ENCODE data around the gene SH3GLB2.

DNA sequence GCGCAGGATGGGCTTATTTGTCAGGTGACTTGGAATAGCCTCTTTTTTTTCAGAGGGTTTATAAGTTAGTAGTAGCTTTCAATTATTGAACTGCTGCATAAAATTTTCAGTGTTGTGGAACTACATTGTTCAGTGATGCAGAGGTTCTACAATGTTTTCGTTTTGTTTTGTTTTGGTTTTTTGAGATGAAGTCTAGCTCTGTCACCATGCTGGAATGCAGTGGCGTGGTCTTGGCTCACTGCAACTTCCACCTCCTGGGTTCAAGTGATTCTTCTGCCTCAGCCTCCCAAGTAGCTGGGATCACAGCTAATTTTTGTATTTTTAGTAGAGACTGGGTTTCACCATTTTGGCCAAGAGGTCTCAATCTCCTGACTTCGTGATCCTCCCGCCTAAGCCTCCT lies 58.6 kb downstream of the SH3GLB2 start:
- no peak for TF ChIP-seq CTCF (IDR thresholded peaks at IDR 0.05)
- TF ChIP-seq POLR2A (IDR thresholded peaks at IDR 0.05), result no peak
